Measurements from ENCODE around the gene SCART1.
"Not testable (repeated sequence)": the region's sequence is repeated elsewhere in the genome, so short reads cannot be mapped to it uniquely, and the experiment has no call there.

The SCART1 gene

DNA sequence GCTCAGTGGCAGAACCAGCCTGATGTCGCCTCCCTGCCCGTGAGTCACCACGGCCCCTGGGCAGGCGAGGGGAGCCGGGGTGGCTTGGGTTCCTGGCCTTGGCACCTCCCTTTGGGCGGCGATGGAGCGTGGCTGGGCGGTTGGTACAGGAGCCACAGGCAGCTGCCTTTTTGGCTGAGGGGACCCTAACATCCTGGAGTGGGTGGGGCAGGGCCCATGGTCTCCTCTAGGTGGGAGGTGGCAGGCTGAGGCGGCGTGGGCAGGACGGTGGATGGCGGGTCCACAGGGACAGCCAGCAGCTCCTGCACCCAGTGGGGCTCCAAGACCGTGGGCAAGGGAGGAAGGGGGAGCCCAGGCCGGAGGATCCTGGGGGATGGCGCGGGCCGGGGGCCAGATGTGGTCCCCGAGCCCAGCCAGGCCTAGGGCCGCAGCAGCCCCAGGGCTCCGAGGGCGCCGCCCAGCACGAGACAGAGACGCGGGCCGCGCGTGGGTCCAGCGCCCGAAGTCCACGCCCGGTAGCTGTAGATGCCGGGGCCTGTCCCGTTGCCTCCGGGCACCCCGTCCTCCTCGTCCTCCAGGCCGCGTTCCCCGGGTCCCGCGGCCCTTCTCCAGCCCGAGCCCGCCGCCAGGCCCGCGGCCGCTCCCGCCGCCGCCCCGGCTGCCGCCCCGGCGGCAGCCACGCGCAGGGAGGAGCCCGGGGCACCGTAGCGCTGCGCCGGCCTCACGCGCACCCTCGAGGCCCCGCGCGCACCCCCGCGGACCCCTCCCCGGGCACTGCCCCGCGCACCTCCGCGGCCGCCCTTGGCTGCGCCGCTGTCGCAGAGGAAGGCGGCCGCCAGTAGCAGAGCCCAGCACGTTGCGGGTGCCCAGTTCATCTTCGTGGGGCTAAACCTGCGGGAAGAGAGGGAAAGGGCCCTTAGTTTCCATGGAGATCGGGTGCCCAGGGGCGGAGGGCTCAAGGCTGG lies 30.7 kb upstream of the SCART1 start:
- H3K4me3 ChIP-seq (ENCODE audit: insufficient read depth, low read length, poor library complexity, severe bottlenecking), result no peak overlapping the region
- H3K36me3 ChIP-seq (ENCODE audit: low read length), result no peaks in the 10 kb centered on the region
- H2AFZ ChIP-seq (ENCODE audit: low read depth, low read length, severe bottlenecking), result no peak overlapping the region
- H4K20me1 ChIP-seq (ENCODE audit: low read depth, low read length), result no peaks in the 10 kb centered on the region
- no peaks in the 10 kb centered on the region for H3K9me2 ChIP-seq (replicated peaks; ENCODE audit: insufficient read depth, low read length)
- H3K4me2 ChIP-seq (ENCODE audit: low read depth, low read length, poor library complexity, severe bottlenecking), result no peak overlapping the region
- no peaks in the 10 kb centered on the region for H3K9me3 ChIP-seq (ENCODE audit: insufficient read depth, low read length)
- H3K9ac ChIP-seq (ENCODE audit: low read length), result no peak overlapping the region
- H3K27ac ChIP-seq (ENCODE audit: low read depth, low read length), result no peak overlapping the region
- no peaks in the 10 kb centered on the region for H3F3A ChIP-seq (ENCODE audit: insufficient read depth)
- TF ChIP-seq, protein P1, sequence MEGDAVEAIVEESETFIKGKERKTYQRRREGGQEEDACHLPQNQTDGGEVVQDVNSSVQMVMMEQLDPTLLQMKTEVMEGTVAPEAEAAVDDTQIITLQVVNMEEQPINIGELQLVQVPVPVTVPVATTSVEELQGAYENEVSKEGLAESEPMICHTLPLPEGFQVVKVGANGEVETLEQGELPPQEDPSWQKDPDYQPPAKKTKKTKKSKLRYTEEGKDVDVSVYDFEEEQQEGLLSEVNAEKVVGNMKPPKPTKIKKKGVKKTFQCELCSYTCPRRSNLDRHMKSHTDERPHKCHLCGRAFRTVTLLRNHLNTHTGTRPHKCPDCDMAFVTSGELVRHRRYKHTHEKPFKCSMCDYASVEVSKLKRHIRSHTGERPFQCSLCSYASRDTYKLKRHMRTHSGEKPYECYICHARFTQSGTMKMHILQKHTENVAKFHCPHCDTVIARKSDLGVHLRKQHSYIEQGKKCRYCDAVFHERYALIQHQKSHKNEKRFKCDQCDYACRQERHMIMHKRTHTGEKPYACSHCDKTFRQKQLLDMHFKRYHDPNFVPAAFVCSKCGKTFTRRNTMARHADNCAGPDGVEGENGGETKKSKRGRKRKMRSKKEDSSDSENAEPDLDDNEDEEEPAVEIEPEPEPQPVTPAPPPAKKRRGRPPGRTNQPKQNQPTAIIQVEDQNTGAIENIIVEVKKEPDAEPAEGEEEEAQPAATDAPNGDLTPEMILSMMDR (IDR thresholded peaks at IDR 0.05; ENCODE audit: insufficient read depth, low read length, poor library complexity, severe bottlenecking), result no peak
- TF ChIP-seq EZH2phosphoT487 (conservative IDR thresholded peaks at IDR 0.05; ENCODE audit: low read length), result no peak
- no peaks in the 10 kb centered on the region for H3K79me2 ChIP-seq (ENCODE audit: insufficient read depth, low read length)
- no peaks in the 10 kb centered on the region for H3K27me3 ChIP-seq (ENCODE audit: low read length)

DNA sequence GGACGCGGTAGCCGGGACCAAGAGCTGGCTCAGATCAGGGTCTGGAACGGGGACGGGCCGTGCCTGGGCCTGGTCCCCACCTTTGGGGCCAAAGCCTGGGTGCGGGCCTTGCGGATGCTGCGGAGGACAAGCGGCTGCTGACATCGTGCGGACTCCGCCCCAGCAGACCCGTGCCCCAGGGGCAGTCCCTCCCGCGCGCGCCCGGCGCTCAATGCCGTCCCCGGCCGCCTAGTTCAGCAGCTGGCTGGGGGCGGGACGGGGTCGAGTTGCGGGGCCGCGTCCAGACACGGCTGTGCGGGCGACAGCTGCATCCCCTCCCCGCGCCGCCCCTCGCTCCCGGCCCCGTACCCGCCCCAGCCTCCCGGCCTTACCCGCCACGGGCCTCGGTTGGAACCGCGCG lies 29.6 kb upstream of the SCART1 start:
- not testable (repeated sequence) for H3K9me3 ChIP-seq (ENCODE audit: insufficient read depth, low read length); H2AFZ ChIP-seq (ENCODE audit: low read depth, low read length, severe bottlenecking); H3K9me2 ChIP-seq (replicated peaks; ENCODE audit: insufficient read depth, low read length); H3K27me3 ChIP-seq (ENCODE audit: low read length); H3K27ac ChIP-seq (ENCODE audit: low read depth, low read length); H4K20me1 ChIP-seq (ENCODE audit: low read depth, low read length); H3F3A ChIP-seq (ENCODE audit: insufficient read depth); H3K79me2 ChIP-seq (ENCODE audit: insufficient read depth, low read length); H3K4me2 ChIP-seq (ENCODE audit: low read depth, low read length, poor library complexity, severe bottlenecking); H3K9ac ChIP-seq (ENCODE audit: low read length); H3K36me3 ChIP-seq (ENCODE audit: low read length); H3K4me3 ChIP-seq (ENCODE audit: insufficient read depth, low read length, poor library complexity, severe bottlenecking)

DNA sequence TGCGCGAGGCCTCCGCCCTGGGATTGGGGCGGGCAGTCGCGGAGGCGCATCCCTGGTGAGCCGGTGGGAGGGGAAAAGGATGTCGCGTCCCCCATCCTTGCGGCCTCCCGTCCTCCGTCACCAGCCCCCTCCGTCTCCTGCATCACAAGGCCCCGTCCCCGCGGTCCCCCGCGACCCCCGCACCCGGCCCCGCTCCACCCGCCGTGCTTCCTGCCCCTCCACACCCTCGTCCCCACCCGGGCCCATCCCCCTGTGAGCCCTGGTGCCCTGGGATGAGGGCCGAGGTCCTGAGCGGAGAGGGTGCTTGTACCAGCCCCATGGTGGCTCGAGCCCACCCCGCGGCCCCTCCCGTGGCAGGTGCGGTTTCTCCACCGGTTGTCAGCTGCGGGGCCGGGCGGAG lies 29.1 kb upstream of the SCART1 start, which contains the start of gene SPRN:
SPRN (minus strand) TSS at position 25 of the 400 bp plus-strand sequence. CDS start 944 bp downstream, outside the sequence.
- H4K20me1 ChIP-seq (ENCODE audit: low read depth, low read length); H2AFZ ChIP-seq (ENCODE audit: low read depth, low read length, severe bottlenecking); H3K27me3 ChIP-seq (ENCODE audit: low read length); H3K27ac ChIP-seq (ENCODE audit: low read depth, low read length); H3K9me3 ChIP-seq (ENCODE audit: insufficient read depth, low read length); H3K9ac ChIP-seq (ENCODE audit: low read length); H3F3A ChIP-seq (ENCODE audit: insufficient read depth); H3K36me3 ChIP-seq (ENCODE audit: low read length); H3K79me2 ChIP-seq (ENCODE audit: insufficient read depth, low read length); H3K4me2 ChIP-seq (ENCODE audit: low read depth, low read length, poor library complexity, severe bottlenecking); H3K4me3 ChIP-seq (ENCODE audit: insufficient read depth, low read length, poor library complexity, severe bottlenecking); H3K9me2 ChIP-seq (replicated peaks; ENCODE audit: insufficient read depth, low read length): not testable (repeated sequence)

DNA sequence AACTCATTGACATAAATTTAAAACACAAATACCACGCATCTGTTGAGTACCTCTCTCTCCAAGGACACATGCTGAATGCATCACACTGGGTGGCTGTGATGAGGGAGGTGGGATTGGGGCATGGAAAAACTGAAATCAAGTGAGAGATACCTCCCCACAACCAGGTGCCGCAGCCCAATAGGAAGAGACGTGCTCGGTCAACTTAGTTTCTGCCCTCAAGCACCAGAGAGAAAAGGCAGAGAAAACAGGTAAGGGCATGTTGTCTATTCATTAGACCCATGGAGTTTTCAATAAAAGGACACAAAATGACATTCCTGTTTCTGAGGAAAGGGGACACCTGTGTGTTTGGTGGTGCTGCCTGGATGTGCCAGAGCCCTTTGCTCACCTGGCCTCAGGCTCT lies 24.2 kb upstream of the SCART1 start:
- not testable (repeated sequence) for H3K79me2 ChIP-seq (ENCODE audit: insufficient read depth, low read length); H3K4me3 ChIP-seq (ENCODE audit: insufficient read depth, low read length, poor library complexity, severe bottlenecking); H3K9me3 ChIP-seq (ENCODE audit: insufficient read depth, low read length); H3K27ac ChIP-seq (ENCODE audit: low read depth, low read length); H3K4me2 ChIP-seq (ENCODE audit: low read depth, low read length, poor library complexity, severe bottlenecking); H3K36me3 ChIP-seq (ENCODE audit: low read length); H3F3A ChIP-seq (ENCODE audit: insufficient read depth); H3K27me3 ChIP-seq (ENCODE audit: low read length); H4K20me1 ChIP-seq (ENCODE audit: low read depth, low read length); H3K9ac ChIP-seq (ENCODE audit: low read length); H3K9me2 ChIP-seq (replicated peaks; ENCODE audit: insufficient read depth, low read length); H2AFZ ChIP-seq (ENCODE audit: low read depth, low read length, severe bottlenecking)

DNA sequence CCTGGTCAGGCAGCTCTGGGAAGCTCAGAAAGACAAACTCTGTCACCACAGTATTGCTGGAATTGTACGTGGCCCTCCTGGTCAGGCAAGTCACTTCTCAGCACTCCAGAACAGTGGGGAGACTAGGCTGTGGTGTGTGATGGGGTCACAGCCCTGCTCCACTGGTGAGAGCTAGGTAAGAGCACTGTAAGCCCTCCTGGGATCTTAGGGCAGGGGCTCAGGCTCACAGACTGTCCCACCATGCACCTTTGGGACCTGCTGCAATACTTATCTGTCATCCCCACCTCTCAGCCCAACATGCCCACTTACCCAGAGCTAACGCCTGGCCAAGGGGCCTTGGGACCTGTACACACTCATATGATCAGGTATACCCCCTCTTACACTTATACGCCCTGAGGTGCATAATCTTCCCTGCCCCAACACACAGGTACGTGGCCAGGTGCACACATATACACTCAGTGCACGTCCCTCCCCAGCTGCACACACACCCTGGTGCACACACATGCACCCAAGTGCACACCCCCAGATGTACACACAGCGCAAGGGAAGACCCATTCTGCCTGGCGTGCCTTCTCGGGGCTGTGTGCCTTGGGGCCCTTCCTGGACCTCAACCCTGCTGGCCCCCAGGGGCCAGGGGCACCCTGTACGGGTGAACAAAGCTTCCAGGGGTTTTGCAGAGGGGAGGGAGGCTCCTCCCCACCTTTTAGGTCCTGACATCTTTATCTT lies 21.7 kb upstream of the SCART1 start:
- not testable (repeated sequence) for H3K36me3 ChIP-seq (ENCODE audit: low read length); H3K27me3 ChIP-seq (ENCODE audit: low read length)

DNA sequence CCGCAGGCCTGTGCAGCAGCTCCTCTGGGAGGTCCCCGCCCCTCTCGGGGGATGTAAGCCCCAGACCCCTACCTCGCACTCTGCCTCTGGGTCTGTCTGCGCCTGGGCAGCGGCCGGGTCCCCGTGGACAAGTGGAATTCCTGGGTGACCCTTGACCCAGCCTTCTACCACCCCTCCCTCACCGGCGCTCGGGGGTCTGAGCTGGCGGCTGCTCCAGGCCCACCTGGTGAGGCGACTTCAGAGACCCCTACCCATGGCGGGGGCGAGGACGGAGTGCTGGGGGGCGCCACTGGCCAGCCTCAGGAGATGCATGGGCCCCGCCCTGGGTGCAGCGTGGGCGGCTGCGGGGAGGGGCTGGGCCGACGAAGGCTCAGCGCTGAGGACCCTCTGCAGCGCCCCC lies 21.0 kb upstream of the SCART1 start:
- not testable (repeated sequence) for H3K4me2 ChIP-seq (ENCODE audit: low read depth, low read length, poor library complexity, severe bottlenecking); H3K27ac ChIP-seq (ENCODE audit: low read depth, low read length); H4K20me1 ChIP-seq (ENCODE audit: low read depth, low read length); H3K9ac ChIP-seq (ENCODE audit: low read length); H3K36me3 ChIP-seq (ENCODE audit: low read length); H3F3A ChIP-seq (ENCODE audit: insufficient read depth); H3K9me3 ChIP-seq (ENCODE audit: insufficient read depth, low read length); H3K79me2 ChIP-seq (ENCODE audit: insufficient read depth, low read length); H3K4me3 ChIP-seq (ENCODE audit: insufficient read depth, low read length, poor library complexity, severe bottlenecking); H2AFZ ChIP-seq (ENCODE audit: low read depth, low read length, severe bottlenecking); H3K27me3 ChIP-seq (ENCODE audit: low read length); H3K9me2 ChIP-seq (replicated peaks; ENCODE audit: insufficient read depth, low read length)

More for the DNA sequence above, 21.7 kb upstream of the SCART1 start:
- not testable (repeated sequence) for H4K20me1 ChIP-seq (ENCODE audit: low read depth, low read length); H3K9me3 ChIP-seq (ENCODE audit: insufficient read depth, low read length); H3K9me2 ChIP-seq (replicated peaks; ENCODE audit: insufficient read depth, low read length); H3K9ac ChIP-seq (ENCODE audit: low read length); H3F3A ChIP-seq (ENCODE audit: insufficient read depth); H3K4me3 ChIP-seq (ENCODE audit: insufficient read depth, low read length, poor library complexity, severe bottlenecking); H3K27ac ChIP-seq (ENCODE audit: low read depth, low read length); H3K79me2 ChIP-seq (ENCODE audit: insufficient read depth, low read length); H2AFZ ChIP-seq (ENCODE audit: low read depth, low read length, severe bottlenecking); H3K4me2 ChIP-seq (ENCODE audit: low read depth, low read length, poor library complexity, severe bottlenecking)

All from SU-DHL-6 (cell line).